ENCODE results near the gene CD6.

Gene CD6

DNA sequence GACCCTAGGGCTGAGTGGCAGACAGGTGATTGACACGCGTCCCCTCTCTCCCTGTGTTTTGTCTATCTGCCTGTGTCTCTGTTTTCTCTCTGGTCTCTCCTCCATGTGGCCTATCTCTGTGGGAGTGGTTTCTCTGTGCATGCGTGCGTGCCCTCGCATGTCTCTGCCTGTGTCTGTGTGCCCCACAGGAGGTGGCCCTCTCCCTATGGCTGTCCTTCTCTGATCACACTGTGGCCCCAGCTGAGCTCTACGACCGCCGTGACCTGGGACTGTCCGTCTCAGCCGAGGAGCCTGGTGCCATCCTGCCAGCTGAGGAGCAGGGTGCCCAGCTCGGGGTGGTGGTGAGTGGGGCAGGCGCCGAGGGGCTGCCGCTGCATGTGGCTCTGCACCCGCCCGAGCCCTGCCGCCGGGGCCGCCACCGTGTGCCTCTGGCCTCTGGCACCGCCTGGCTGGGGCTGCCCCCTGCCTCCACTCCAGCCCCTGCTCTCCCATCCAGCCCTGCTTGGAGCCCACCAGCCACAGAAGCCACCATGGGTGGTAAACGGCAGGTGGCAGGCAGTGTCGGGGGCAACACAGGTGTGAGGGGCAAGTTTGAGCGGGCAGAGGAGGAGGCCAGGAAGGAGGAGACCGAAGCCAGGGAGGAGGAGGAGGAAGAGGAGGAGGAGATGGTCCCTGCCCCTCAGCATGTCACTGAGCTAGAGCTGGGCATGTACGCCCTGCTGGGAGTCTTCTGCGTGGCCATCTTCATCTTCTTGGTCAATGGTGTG is 35.6 kb upstream of the CD6 start:
- DNase-seq (ENCODE audit: low spot score) = no peak

DNA sequence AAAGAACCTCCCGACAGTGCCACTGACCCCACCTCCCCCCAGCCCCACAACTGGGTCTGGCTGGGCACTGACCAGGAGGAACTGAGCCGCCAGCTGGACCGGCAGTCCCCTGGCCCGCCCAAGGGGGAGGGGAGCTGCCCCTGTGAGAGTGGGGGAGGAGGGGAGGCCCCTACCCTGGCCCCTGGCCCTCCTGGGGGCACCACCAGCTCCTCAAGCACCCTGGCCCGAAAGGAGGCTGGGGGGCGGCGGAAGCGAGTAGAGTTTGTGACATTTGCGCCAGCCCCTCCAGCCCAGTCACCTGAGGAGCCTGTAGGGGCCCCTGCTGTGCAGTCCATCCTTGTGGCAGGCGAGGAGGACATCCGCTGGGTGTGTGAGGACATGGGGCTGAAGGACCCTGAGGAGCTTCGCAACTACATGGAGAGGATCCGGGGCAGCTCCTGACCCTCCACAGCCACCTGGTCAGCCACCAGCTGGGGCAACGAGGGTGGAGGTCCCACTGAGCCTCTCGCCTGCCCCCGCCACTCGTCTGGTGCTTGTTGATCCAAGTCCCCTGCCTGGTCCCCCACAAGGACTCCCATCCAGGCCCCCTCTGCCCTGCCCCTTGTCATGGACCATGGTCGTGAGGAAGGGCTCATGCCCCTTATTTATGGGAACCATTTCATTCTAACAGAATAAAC is 34.9 kb upstream of the CD6 start:
- DNase-seq (ENCODE audit: low spot score) = no peak

DNA sequence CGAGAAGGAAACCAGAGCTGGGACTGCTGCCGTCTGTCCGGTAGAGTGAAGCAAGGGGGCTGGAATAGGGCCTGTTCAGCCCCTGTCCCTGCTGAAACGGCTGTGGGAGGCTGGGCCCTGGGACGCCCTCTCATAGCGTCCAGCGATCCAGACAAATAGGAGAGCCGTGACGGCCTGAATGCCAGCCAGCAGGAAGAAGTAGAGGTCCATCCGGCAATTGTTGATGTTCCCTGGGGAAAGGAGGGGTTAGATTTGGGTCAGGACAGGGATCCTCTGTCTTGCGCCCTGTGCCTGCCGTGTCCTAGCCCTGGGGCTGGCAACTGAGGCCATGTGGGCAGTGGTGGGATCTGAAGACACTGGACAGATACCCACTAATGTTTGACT is 34.3 kb upstream of the CD6 start:
- DNase-seq (ENCODE audit: low spot score) = no peak

DNA sequence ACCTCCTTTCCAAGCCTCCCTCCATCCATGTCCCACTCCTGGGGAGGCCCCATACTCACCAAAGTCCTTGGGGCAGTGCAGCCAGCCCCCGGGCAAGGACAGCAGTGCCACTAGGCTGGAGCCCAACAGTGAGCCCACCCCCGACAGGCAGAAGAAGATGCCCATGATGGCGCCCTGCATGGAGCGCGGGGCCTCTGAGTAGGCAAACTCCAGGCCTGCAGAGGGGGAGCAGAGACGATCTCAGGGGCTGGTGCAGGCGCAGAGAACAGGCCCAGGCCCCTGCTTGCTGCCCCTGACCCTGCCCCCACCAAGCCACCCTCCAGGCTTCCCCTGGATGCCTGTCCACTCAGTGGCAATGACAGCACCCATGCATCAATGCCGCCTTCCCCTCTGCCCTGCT is 33.7 kb upstream of the CD6 start:
- DNase-seq (ENCODE audit: low spot score) = no peak

DNA sequence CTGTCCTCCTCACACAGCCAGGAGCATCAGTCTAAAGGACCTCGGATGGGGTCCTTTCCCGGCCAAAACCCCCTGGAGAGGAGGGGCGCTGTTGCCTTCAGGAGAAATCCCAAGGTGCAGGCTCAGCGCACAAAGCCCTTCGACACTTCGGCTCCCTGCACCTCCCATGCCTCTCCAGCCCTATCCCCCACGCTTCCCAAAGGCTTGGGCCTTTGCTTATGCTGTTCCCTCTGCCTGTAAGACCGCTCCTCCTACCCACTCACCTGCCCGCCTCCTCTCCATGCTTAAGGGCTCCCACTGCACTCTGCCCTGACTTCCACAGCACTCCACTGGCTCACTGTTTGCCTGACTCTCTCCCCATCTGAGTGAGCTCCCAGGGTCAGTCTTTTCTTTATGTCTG is 33.0 kb upstream of the CD6 start:
- no peak for DNase-seq (ENCODE audit: low spot score)

DNA sequence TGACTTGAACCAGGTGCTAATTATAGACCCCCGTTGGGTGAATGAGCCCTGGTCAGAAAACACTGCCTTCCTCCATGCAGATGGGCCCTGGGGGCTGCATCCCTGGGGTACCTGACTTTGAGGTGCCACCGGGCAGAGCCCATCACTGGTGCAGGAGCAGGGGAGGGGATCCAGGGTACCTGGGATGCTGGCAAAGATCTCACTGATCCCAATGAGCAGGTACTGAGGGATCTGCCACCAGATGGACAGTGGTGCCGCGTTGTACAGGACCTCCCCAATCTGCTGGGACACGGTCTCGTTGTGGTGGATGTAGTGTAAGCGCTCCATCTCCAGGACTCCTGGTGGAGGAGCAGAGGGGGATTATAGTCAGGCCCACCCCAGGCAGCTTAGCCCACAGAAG is 32.2 kb upstream of the CD6 start:
- no peak for DNase-seq (ENCODE audit: low spot score)

DNA sequence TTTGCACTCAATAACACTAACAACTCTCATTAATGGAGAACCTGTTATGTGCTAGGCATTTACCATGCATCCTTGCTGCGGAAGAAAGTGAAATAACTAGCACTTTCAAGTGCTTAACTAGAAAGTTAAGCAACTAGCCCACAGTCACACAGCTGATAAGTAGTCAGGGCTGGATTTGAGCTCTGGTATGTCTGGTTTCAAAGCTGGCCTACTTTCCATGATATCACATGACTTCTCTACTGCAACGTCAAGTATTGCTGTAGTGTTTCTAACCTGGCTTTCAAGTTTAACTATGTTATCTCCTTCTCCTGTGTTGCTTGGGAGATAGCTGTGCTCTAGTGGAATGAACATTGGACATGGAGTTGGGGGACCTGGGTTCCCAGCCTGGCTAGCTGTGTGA is 31.6 kb upstream of the CD6 start:
- DNase-seq (ENCODE audit: low spot score) = no peak

DNA sequence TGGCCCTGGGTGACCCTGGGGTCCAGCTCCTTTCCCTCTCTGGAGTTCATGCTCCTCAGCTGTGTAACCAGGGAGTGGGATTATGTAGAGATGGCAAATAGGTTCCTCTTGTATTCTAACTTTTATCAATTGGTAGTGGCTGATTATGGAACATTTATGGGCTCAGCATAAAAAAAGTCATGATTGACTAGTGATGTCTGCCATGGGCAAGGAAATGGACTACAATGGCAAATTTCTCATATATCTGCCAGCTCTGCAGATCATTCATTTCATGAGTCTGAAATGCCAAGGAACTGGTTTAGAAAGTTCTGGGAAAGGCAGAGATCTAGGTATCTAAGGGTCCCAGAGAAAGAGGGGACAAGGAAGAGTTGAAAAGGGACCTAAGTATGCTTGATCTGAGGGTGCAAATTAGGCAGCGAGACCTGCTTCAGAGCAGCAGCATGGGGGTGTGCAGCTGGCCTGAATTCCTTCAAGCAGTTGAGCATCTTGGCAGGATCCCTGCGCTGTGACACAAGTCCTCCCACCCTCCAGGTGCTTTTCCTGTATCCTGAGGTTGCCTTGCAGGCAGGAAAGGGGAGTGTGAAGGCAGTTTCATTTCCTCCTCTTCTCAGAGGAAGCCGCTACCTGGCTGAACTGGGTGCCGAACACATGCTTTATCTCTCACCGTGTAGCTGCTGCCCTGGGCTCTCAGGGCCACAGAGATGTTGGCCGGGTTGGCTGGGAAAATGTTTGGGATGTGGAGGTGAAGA is 29.9 kb upstream of the CD6 start:
- no peak for DNase-seq (ENCODE audit: low spot score)

DNA sequence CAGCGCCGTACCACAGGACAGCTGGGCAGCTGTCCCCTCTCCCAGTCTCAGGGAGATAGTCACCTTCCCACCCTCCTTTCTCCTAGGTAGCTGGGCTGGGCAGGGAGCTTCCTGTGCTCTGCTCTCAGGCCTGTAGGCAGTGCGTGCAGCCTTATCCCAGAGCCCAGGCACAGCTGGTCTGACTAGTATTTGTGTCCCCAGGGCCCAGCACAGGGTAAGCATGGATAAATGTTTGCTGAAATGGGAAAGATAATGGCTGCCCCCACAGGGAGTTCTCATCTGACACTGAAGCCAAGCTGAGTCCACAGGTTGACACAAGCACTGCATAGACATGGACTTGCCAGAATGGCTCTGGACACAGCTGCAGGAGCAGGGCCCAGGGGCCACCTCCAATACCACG is 29.3 kb upstream of the CD6 start:
- no peak for DNase-seq (ENCODE audit: low spot score)

DNA sequence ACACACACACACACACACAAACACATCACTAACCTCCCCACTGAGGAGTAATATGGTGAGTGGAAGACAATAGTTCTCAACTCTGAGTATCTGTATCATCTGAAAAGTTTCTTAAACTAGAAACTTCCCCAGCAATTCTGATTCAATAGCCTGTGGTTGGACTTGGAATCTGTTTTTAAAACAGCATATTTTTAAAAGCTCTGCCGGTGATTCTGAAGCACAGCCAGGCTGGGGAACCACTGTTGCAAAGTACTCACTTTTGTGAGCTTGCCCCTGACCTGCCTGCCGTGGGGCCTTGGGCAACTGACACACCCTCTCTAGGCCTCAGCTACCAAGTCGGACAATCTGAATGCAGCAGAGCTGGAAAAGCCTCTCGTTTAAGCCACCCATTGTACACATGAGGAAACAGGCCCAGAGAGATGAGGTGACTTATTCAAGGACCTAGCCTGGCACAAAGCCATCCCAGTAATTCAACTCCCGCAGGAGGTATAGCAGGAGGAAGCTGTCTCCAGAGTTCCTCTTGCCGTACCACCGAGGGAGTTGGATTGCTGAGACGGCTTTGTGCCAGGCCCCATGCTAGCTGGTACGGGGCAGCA is 28.4 kb upstream of the CD6 start:
- DNase-seq (ENCODE audit: low spot score) = no peak

DNA sequence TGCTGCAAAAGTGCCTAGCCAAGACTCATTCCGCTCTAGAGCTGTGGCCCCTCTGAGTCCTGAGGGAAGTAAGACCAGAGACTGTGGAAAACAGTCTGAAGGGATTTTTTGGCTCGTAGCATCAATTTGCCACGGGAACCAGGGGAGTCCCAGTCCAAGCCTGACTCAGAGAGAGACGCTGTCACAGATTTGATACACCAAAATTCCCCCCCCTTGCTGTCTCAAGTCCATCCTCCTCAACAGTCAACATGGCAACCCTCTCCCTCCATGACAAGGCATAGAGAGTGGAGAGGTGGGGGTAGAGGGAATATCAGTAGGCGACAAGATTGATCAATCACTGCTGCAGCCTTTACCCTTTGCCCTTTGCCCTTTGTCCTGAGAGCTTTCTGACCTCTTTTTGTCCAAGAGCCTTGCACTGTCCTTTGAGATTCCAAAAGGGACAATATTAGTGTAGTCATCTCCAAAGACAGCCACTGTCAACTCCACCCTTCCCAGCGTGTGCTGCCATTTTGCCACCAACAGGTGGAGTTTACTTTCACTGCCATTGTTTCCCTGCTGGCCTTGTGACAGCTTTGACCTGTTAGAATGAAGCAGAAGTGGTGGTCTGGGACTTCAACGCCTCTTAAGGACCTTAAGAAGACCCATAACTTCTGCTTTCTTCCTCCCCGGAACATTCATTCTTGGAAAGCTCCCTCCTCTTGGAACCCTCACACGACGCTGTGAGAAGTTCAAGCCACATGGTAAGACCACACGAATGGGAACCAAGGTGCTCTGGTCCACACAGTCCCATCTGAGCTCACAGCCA is 26.8 kb upstream of the CD6 start:
- no peak for DNase-seq (ENCODE audit: low spot score)

DNA sequence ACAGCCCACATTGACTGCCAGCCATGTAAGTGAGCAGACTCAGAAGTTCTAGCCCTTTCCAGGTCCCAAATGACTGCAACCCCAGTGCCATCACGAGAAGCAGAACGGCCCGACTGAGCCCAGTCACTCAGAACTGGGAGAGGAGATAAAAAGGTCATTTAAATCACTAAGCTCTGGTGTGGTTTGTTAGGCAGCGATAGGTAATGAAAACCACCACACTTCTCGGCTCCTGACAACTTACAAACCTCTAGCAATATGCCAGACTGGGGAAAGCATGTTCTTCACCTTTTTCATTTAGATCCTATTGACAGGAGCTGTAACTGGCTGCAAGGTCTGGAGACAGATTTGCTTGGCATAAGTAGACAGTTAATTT is 26.2 kb upstream of the CD6 start:
- no peak for DNase-seq (ENCODE audit: low spot score)

DNA sequence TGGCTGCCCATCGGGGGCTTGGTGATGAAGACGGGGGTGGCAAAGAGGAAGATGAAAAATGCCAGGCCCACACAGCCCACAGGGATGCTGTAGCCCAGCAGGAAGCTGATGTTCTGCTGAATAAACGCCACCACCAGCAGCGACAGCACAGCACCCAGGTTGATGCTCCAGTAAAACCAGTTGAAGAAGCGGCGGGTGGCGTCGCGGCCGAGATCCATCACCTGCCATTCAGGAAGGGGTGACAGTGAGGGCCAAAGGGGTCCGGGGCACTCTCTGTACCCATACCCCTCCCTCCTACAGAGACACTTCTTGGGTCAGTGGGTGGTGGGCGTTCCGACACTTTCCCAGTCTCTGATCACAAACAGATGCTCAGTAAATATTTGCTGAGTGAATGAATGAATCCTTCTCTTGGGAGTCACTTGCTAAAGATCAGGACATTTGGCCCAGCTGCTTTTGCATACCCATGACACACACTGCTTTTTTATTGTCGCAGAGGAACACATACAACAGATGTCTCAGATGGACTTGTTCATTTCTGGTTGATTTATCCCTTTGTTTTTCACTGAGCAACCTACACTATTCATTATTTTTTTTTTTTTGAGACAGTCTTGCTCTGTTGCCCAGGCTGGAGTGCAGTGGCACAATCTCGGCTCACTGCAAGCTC is 24.7 kb upstream of the CD6 start:
- no peak for DNase-seq (ENCODE audit: low spot score)

DNA sequence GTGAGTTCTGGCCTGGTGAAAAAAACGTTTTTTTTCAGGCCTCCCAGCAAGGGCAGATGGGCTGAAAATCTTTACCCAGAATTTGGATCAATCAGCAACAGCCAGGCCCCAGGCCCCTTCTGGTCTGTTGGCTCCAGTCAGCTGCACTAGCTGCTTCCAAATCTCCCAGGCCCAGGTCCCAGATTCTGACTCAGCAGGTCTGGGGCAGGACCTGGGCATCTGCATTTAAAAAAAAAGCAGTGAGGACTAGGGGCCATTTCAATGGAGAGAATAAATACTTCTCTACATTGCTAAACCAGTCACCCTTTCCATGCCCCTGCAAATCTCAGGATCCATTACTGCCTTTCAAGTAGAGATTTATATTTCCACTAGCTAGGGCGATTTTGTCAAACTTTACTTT is 23.8 kb upstream of the CD6 start:
- no peak for DNase-seq (ENCODE audit: low spot score)

DNA sequence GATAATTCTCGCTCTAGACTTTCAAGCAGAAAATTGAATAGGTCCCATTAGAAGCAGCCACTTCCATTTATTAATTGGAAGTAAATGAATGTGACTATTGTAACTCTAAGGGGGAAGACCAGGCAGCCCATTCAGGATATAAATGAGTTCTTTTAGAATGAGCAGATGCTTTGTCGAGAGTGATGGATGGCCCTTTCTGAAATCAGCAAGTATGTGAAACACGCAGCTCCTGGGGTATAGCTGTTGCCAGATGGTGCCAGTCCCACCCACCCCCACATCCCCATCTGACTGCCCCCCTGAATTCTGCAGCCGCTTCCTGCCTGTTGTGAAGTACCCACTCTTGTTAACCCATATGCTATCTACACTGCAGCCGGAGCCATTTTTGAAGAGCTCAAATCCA is 23.2 kb upstream of the CD6 start:
- DNase-seq (ENCODE audit: low spot score) = no peak

DNA sequence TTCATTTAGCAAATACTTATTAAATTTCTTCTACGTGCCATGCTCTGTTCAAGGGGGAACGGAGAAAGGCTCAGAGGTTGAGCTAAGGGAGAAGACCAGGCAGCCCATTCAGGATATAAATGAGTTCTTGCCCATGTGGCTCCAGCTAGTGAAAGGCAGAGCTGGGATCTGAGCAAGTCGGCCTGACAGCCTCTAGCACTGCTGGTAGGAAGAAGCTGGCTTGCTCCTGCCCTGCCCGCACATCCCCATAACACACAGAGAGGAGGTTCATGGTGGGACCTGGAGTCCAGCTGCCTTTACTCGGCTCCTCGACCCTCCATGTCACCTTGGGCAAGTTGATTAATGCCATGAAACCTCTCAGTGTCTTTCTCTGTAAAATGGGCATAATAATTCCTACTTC is 21.5 kb upstream of the CD6 start:
- no peak for DNase-seq (ENCODE audit: low spot score)

DNA sequence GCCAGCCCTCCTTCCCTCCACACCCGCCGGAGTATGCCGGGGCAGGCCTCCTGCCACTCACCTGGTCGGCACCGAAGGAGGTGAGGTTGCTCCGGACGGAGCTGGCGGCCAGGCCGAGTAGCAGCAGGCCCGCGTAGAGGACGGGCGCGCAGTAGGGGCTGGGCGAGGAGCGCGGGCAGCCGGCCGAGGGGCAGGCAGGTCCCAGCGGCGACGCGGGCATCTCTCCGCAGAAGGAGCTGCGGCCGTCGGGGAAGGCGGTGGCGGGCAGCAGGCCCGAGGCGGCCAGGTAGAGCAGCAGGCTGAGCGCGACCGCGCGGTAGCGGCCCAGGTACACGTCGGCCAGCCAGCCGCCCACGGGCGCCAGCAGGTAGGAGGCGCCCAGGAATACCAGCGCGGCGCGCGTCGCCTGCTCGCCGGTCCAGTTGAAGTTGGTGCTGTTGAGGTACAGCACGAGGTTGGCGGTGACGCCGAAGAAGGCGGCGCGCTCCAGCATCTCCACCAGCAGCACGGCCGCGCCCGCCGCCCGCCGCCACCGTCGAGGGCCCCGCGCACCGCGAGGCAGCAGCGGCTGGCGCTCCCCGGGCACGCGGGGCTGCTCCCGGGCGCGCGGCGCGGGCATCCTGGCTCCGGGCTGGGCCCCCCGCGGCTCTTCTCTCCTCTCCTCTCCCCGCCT is 20.4 kb upstream of the CD6 start:
- no peak for DNase-seq (ENCODE audit: low spot score)

DNA sequence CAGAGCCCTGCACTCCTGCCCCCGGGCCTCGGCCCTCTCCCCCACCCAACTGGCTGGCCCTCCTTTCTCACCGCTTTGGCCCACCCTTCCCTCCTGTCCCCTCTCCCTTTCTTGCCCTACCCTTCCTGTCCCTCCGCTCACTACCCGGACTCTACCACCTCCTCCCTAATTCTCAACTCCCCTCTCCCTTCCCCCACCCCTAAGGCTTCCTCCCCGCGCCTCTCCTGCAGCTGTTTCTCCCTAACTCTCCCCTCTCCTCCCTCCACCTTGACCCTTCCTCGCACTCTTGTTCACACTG is 19.9 kb upstream of the CD6 start:
- DNase-seq (ENCODE audit: low spot score) = peak; percentile 35

DNA sequence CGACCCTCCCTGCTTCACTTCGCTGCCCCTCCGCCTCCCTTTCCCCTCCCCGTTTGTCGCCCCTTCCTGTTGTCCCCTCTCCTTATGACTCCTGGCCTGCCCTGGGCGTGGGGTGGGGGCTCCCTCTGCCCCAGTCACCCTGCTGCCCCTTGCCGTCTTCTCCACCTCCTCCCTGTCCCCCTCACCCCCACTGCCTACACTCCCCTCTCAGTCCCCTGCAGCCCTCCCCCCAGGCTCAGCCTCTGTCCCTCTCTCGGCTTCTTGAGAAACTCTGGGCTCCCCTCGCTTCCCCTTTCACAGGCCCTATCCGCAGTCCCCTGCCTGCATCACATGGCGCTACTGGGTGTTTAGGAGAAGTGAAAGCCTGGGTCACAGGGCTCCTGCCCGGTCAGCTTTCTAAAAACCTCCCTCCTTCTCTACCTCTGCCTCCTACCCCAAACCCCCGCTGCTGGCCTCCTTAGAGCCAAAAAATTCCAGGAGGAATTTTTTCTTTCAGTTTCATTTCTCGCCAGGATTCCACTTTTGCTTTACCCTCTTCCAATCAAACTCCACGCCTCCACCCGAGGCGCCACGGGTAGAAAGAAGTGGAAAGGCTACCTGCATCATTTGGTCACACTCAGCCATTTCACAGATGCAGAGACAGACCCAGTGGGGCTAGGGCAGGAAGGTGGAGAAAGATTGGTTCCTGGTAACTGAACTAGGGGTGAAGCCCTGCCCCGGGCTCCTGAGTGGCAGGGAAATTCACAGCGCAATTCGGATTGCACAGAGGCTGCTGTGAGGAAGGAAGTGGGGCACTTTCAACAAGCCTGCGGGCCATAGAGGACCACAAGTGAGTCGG is 19.4 kb upstream of the CD6 start, which contains the start of gene SLC15A3:
SLC15A3 (minus strand) TSS at position 273 of the 838 bp plus-strand sequence. CDS start 625 bp downstream, outside the sequence.
- DNase-seq (ENCODE audit: low spot score) = peak; percentile 78

DNA sequence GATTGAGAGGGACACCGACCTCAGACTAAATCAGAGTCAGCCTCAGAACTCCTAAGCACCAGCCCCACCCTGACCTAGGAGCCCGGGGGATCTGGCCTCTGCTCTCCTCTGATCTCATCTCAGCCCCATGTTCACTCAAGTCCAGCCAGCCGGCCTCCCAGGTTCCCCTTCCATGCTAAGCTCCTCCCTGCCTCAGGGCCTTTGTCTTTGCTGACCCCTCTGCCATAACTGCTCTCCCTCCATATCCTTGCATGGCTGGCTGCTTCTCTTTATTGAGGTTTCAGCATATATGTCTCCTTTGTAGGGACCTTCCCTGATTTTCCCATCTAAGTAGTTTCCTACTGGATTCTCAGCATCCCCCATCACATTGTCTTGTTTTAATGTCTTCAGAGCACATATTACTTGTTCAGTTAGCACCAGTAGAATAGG is 18.7 kb upstream of the CD6 start:
- DNase-seq (ENCODE audit: low spot score) = no peak

All from hepatic stellate cell (primary cell).